ENCODE results near the gene SLIT3.

Gene SLIT3

DNA sequence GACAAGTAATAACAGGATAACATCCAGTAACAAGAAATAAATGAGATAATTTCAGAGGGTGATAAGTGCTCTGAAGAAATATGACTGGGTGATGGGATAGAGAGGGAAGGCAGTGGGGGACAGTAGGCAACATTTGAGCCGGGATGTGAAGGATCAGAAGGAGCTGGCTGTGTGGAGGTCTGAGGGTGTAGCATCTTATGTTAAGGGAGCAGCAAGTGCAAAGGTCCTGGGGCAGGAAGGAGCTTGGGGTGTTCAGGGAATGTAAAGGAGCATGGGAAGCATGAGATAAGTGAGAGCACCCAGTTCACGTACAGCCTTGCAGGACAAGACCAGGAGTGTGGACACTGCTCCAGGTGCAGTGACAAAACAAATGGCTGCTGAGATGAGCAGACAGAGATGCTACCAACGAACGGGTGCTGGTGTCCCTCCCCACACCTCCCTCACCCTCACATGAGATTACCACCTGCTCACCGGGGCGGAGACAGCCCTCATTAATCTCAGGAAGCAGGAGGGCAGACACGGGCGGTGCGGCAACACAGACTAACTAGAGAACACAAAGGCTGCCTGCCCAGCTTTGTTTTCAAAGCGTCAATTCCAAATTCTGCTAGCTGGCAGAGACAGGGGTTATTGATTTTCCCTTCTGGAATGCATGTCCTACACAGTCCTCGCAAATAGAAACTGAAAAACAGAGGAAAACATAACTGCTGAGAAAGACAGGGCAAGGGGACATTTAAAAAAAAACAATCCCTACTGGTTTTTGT, 423.6 kb downstream of the SLIT3 start:
- DNase-seq = no peak

DNA sequence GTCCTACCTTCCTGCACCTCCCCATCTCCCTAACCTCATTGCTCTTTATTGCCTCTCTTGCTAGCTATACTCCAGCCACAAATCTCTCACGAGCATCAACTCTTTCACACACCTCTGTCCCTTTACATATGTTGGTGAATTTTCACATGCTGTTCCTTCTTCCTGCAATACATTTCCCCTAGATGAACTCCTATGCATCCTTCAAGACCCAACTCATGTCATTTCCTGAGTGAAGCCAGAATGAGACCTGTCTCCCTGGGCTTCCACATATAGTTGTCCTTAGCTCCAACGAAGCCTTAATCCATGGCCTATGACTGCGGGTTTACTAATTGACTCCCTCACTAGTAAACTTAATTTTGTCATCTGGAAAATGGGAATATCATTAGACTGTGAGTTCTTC, 424.5 kb downstream of the SLIT3 start:
- no peak for DNase-seq

DNA sequence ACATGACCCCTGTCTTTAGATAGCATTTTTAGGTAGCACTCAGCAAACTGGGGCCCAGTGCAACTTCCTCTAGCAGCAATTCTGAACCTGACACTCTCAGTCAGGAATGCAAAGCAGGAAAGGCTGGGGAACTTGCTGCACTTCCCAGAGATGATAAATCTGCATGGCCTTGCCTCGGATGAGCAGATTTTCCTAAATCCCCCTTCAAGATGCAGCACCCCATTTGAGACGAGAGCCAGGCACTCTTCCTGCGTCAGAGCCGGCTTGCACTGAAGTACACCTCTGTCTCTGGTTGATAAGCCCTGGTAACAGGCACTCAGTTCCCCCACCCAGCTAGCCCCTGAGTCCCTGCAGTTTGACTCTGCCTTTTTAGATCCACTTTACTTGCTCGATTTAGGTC, 425.1 kb downstream of the SLIT3 start:
- DNase-seq = no peak

DNA sequence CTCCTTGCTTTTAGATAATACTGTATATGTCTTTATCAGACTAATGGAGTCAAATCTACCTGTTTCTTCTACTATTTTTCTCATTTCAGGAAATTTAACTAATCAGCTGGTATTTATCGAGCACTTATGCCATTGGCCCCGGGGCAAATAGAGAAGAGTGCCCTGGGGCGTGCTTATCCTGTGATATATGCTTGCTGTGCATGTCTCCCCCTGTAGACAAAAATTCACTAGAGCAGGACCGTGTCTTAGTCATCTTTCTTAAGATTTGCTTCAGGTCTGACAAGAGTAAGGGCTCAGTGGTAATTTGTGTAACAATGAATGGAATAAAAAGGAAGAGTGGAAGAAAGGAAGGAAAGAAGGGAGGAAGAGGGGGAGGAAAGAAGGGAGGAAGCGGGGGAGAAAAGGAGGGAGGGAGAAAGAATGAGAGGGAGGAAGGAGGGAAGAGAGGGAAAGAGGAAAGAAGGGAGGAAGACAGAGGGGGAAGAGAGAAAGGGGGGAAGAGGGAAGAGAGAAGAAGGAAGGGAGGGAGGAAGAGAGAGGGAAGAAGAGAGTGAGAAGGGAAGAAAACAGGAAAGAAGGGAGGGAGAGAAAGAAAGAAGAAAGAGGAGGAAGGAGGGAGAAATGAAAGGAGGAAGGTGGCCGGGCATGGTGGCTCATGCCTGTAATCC, 426.1 kb downstream of the SLIT3 start:
- no peak for DNase-seq

DNA sequence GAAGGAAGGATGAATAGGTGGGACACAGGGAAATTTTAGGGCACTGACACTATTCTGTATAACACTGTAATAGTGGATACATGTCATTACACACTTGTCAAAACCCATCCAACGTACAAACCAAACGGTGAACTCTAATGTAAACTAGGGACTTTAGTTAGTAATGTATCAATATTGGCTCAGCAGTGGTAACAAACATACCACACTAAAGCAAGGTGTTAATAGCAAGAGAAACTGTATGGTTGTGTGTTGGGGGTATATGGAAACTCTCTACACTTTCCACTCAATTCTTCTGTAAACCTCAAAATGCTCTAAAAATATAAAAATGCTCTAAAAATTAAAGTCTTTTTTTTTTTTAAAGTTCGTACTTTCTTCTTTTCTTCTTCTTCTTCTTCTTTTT, 428.7 kb downstream of the SLIT3 start:
- no peak for DNase-seq

DNA sequence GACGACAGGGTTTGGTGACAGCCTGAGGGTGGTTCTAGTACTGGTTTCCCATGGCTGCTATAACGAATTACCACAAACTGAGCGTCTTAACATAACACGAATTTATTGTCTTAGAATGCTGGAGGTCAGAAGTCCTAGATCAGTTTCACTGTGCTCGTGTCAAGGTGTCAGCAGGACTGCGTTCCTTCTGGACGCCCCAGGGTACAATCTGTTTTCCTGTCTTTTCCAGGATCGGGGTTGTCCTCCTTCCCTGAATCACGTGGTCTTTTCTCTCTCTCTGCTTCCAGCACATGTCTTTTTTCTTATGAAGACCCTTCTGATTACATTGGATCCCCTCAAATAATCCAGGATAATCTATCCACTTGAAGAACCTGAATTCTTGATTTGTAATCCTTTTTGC, 430.0 kb downstream of the SLIT3 start:
- DNase-seq = no peak

DNA sequence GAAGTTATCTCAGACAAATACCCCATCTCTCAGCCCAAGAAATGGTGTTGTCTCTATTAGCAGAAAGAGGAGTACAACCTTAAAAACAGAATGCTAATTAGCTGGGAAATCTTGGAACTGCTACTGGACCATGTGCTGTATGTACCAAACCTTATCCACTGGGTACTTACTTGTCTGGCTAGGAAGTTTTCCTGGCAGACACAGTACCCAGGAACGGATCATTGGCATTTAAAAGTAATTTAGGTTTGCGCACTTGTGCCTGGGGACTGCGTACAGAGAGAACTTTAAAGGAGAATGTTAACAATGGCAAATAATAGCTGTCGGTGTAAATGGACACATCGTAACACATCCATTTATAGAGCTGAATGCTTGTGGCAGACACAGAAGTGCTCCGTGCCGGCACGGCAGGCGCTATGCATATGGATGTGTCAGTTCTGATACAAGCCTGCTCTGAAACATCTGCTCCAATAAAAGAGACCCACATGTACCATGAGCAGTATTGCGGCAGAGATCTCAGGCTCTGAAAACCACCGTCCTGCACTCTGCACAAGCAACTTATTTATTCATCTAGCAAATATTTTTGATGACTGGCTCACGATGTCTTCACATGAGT, 431.2 kb downstream of the SLIT3 start:
- no peak for DNase-seq

DNA sequence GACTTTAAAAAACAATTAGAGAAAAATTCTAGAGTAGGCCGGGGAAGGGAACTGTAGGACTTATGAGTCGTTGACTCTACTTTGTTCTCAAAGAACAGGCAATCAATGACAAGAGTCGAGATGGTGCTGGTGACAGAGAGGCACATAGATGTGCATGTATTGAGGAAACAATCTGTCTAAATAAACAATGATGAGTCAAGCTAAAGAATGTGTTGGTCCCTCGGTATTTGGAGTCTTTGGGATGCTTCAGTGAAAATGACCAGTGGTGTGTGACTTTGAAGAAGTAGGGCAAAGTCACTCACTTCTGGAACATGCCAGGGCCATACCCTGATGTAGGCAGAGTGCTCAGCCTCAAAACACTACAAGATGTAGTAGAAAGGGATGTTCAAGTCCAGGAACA, 433.7 kb downstream of the SLIT3 start:
- DNase-seq = no peak

DNA sequence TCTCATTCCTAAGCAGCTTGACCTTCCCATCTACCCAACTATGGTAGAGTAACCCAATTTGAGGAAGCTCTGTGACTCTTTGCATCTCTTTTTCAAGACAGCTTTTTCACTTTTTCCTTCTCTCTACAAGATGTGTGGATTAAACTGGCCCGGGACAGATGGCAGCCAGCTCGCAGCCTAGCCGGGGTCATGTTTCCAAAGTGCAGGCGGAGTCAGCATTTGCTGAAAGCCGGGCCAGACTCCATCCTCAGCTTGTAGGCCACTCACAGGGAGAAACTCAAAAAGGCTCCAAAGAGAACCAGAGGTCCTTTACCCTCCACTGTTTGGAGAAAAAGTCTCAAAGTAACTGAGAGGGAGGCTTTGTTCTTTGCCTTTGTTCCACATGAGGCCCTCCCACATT, 435.0 kb downstream of the SLIT3 start:
- no peak for DNase-seq

DNA sequence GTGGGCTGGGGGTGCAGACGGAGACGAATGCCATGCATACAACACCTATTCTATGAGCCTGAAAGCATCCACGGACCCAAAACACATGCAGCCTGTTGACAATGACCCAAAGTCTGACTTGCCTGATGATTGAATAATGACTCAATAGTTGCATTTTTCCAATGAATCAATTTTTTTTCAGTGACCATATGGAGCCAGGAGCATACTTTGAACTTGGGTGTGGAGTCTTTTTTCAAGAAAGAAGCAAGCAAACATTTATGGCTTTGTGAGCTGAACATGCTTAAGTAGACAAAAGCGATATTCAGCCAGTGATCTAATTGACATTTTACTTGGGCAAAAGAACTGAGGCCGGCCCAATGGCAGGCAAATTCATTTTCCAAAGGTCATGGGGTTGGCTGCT, 437.9 kb downstream of the SLIT3 start:
- DNase-seq = no peak

DNA sequence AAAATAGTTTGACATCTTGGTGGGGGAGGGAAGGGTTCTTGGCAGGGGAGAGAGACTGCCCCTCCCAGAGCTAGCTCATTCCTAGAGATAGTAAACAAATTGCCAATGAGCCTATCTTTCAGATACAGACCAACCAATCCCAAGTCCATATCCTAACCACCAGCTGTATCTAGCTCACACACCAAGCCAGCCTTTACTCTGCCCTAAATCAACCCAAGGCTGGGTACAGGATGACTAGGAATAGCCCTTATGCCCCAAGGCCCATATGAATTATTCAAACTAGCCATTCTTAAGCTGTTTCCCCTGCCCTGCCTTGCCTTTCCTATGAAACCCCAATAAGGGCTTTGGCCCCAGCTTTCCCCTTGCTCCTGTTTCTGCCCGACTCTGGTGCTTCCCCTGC, 440.4 kb downstream of the SLIT3 start:
- no peak for DNase-seq

DNA sequence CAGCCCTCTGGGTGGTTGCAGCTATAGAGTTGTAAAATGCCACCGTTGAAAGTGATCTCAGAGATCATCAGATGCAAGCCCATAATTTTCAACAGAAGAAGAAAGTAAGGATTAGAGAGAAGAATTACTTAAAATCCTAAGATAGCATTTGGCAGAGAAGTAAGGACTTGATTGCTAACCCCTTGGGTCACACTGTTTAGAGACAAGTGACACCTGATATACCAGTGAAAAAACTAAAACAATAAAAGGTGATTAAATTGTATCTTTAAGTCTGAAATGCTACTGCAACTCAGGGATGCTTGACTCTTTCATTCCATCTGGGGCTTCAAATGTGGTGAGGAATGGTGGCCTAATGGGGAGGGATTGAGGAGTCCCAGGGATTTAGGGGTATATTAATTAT, 440.9 kb downstream of the SLIT3 start:
- no peak for DNase-seq

DNA sequence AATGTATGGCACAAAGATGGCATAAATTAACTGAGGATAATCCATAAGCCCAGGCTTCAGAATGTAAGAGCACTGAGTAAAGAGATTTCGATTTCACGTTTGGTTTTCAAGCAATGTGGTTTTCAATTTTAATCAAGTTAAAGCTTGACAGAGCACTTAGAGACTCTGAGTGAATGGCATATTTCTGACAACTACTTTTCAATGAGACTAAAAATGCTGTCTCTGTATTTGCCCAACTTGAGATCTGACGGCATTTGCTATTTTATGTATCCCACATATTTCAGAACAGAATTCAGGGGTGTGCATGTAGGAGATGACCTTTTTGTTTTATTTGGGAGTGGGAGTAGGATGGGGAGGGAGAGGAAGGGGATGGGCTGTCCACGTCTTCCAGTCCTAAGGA, 441.5 kb downstream of the SLIT3 start:
- DNase-seq = no peak

DNA sequence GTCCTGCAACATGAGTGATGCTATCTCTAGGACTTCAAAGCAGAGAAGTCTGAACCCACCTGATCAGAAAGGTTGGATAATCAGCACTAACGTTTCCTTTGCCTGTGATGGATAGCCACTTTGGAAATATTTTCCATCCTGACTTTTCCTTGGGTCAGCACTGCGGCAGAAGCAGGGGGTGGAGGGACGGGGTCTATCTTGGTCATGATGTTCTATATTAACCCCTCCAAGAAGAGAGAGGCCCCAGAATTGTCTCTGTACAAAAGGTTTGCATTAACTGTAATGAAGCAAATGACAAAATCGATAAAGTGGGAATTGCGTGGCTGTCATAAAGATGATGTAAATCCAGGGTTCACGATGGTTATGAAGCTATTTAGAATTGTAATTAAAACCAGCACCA, 441.9 kb downstream of the SLIT3 start:
- no peak for DNase-seq

DNA sequence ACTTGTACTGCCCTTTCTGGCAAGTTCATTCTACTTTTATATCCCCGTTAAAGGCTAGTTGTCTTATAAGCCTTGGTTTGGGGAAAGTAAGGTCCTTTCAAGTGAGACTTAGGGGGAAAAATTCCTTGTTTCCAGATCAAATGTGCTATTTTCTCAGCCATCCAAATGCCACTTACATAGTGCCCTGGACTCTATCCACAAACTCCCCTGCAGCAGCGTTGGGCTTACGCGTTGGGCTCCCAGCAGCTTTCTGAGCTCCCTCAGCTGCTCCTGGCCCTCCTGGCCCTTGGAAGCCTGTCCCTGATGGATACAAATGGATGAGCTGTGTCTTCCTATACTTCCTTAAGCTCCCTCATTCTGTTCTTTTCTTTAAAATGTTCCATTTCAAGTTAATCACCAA, 442.6 kb downstream of the SLIT3 start:
- DNase-seq = no peak

DNA sequence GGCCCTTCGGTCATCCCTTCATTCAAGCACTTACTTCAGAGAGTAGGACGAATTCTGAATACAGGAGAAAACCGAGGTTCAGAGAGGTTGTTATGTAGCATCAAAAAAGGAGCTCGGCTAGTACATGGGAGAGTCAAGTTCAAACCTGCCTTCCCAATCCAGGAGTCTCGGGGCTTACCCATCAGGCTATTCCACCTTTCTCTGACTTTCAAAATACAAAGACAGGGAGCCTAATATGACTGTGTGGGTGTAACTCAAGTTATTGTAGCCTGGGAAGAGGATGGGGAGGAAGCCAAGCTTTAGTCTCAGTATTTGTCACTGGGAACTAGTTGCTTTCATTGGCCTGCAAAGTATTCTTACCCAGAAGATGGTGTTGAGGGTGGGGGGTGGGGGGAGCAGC, 447.0 kb downstream of the SLIT3 start:
- no peak for DNase-seq

DNA sequence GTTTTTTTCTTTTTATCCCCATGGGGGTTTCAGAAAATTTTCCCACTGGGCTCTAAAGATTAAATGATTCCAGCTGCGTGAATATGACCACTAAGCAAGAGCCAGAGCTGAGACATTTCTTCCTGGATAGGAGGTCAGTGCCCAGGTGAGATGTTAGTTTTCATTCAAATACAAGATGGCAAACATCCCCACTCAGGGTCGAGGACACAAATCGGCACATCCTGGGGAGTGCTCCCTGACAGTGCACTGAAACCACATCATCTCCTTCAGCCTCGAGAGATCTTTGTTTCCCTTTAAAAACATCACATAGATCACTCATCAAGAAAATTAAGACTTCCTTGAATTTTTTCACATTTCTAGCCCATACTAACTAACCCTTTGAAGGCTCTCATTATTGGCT, 448.6 kb downstream of the SLIT3 start:
- no peak for DNase-seq

DNA sequence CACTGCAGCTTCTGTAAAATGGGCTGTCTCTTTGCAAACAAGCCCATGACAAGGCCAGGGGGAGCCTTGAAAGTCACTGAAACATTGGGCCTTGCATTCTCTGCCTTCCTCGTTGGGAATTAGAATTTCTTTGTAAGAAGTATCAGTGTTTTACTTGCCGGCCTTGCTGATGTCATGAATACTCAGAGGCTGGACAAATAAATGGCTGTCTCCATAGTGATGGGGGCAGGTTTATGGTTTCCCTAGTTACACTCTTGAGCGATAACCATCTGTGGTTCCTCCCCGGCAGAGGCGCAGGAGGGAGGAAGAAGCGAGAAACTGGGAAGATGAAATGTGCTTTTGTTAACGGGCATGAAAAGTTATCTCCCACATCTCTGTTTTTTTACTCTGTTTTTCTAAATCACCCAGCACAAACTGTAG, 449.0 kb downstream of the SLIT3 start:
- no peak for DNase-seq

DNA sequence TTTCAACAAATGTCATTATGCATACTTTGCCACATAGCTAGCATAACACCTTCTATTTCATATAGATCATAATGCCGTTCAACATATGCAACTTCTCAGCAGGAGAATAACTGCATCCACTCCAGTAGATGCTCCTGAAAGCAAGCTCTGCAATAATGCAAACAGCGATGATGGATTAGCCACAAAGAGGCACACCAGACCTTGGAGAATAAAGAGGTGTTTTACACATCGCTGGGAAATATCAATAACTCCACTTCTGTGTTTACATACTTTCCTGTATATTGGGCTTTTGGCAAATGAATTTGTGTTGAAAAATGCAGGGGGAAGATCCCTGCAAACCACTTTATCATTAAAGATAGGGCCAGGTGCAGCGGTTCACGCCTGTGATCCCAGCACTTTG, 450.3 kb downstream of the SLIT3 start:
- no peak for DNase-seq

DNA sequence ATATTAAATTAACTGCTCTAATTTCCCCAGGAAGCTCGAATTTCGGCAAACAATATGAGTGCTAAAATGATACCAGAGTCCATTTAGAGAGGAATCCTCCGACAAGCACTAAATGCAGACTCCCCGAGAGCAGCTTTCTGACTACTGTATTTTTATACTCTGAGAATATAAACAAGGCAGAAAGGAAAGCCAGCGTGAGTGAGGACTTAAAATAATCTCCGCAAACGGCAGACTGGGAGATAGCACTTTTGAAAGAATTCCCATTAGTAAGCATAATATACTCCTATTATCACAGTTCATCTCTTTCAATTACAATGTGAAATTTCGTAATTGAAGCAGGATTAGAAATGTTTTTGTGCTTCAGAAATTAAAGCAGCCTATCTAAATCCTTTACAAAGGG, 452.4 kb downstream of the SLIT3 start:
- DNase-seq = no peak

DNA sequence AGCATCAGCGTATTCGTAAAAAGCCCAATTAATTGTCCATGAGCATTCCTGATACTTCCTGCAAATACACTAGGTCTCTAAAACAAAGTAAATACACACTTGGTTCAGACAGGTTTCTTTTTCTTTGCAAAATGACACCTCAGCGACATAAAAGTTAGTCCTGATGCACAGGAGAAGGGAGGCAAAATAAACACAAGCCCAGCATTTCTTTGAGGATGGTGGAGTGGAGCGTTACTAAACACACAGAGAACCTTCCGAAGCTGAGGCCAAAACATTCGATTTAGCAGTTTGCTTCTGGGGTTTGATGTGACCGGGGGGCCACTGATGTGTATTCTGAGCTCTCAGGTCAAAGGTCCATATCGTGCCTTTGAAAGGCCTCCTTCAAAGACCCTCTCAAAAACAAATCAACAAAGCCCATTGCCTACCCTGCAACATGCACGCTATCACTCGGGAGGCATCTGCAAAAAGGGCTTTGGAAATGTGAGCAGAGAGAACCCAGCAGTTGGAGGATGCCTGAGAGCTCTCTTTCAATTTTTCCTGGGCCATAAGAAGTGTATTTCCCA, 453.3 kb downstream of the SLIT3 start:
- no peak for DNase-seq

DNA sequence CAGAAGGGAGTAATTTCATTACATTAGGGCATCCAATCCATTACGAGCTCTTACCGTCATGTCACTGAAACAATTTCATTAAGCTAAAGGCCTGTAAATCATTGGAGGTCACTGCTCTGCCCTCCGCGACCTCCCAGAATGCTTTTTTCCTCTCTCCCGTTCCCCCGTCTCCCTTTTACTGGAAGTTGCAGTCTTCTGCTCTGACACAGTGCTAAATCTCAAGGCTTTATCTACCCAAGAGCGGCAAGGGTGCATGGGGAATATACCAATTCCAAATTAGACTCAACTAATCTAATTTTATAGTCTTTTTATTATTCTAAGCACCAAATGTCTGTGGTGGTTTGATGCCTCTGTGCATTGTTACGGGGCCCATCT, 456.0 kb downstream of the SLIT3 start:
- no peak for DNase-seq

DNA sequence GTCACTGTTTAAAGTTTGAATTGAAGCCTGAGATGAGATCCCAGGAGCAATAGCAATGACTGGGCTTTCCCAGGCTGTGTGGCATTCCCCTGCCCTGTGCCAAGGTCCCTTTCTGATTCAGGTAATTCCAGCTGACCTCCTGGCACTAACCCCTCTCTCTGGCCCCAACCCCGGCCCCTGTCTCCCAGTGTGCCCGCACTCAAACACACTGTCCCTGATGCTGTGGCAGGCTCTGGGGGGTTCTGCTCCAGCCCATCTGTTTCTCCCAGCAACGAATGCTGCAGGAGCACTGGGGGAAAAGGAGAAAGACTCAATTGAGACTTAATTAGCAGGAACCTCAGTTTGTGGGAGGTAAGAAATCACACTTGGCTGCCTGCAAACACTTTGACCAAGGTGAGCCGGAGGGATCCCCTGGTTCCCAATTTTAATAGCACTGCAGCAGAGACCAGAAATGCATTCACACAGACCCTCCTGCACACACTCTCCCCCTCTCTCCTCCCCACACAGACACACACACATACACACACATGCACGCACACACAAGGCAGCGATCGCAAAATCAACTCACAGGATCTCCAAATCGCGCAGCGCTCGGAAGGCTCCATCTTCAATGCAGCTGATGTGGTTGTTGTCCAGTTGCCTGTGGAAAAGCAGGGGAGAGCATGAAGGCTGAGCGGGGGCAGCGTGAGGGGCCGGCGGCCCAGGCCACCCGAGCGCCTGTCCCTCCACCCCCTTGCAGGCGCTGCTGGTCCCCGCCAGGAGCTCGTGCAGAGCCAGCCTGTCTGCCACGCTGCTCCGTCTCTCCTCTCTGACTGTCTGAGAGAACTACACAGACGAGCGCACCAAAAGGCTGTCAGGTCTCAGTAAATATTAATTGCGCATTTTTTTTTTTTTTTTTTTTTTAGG, 456.7 kb downstream of the SLIT3 start:
- DNase-seq = no peak

Data from MV-4-11 (cell line).